DMS 273 (cell line): Measurements from ENCODE around the gene GNAZ.
"Not testable (repeated sequence)": the region's sequence is repeated elsewhere in the genome, so short reads cannot be mapped to it uniquely, and the experiment has no call there.

ENCODE experiments used
- DNase-seq: peaks from one replicate; lab custom pipeline; 2025; ENCODE audit not compliant: unreplicated experiment; lab: John Stamatoyannopoulos, UW

Gene GNAZ

DNA sequence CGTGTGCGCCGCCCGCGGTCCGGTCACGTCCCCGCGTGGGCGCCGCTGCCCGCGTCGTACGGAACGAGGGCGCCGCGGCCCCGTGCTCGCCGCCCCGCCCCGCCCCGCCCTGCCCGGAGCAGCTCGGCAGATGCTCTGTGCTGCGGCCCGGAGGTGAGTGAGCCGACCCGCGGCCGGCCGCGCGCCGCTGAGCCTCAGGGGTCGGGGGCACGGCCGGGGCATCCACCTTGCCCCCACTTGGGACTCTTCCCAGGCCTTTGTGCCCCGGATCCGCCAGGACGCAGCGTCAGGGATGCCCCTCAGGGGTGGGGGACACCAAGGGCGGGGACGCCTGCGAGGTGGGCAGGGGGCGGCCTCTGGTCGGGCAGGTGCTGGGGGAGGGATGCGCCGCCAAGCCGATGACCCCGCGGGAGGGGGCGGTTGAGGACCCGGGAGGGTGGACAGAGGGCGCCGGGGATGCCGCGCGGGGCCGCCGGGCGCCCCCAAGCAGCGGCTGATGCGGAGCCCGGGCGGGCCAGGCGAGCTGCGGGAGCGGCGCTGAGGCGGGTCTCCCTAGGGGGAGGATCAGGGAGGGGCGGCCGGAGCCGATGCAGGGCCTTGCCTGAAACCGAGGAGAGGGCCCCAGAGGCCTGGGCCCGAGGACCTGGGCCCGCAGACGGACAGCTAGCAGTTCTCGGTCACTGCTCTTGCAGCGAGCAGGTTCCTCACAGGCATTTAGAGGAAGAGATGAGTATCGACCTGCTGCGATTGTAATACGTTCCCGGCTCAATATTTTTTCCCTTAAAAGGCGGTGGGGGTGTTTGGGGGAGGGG is at the start of gene GNAZ:
Gene GNAZ (plus strand): TSS at position 102 of the 812 bp plus-strand sequence. CDS start 25,177 bp downstream, outside the sequence.
- DNase-seq = peak; percentile 67

DNA sequence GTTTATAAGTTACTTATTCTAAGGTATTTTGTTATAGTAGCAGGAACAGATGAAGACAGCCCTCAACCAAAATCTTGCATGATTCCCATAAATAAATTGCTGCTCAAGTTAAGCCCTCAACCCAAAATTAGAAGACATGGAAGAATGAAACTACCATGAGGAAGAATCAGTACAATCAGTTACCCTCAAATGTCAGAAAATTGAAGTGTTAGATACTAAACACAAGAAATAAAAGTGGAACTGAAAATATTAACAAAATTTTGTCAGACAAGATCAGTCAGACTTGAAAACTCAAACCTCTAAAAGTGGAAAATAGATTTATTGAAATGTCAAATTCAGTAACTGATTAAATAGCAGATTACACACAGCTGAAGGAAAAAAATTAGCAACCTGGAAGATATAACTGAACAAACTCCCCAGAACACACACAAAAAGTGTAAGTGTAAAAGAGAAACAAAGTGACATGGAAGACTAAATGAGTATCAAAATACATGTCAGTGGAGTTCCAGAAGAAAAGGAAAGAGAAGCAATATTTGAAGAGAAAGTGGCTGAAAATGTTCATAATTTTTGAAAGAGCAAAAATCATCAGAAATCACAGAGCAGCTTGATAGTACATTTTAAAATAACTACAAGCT is 49.5 kb upstream of the GNAZ start:
- DNase-seq = no peak

DNA sequence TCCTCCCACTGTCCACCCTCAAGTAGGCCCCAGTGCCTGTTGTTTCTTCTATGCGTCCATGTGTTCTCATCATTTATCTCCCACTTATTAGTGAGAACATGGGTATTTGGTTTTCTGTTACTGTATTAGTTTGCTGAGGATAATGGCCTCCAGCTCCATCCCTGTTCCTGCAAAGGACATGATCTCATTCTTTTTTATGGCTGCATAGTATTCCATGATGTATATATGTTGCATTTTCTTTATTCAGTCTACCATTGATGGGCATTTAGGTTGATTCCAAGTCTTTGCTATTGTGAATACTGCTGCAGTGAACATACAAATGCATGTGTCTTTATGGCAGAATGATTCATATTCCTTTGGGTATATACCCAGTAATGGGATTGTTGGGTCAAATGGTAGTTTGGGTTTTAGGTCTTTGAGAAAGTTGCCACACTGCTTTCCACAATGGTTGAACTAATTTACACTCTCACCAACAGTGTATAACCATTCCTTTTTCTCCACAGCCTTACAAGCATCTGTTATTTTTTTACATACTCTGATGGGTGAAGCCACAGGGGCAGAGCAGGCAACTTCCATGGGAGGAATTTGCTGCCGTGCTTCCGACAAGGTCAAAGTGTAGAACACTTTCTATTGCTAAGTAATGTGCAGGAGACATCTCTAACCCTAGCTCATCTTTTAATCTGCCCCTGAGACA is 48.5 kb upstream of the GNAZ start:
- DNase-seq = not testable (repeated sequence)

DNA sequence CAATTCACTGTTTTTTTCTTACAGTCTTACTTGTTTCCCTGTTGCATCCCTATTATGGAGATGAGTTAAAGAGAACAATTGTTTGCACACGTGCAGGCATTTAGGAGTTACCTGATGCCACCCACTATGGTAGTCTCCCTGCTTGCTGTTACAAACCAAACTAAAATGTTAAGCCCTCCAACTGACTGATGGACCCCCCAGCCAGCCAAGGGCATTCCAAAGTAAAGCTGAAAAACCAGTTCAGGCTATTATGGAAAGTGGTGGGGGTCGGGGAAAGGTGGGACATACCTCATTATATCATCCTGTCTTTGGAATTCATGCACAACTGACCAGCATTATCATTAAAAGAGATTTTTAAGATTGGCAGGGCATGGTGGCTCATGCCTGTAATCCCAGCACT is 47.0 kb upstream of the GNAZ start:
- no peak for DNase-seq

GRCh38 chr22:23026777-23027176 is 43.5 kb upstream of the GNAZ start:
- DNase-seq = no peak

DNA sequence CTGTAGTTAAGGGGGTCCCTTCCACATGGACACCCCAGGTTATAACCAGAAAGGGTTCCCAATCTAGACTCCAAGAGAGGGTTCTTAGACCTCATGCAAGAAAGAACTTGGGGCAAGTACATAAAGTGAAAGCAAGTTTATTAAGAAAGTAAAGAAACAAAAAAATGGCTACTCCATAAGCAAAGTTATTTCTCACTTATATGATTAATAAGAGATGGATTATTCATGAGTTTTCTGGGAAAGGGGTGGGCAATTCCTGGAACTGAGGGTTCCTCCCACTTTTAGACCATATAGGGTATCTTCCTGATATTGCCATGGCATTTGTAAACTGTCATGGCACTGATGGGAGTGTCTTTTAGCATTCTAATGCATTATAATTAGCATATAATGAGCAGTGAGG is 42.5 kb upstream of the GNAZ start:
- DNase-seq = not testable (repeated sequence)

- DNase-seq = no peak
These were observed 40.6 kb upstream of the GNAZ start for GRCh38 chr22:23029521-23030228.

- no peak for DNase-seq
These were observed 38.9 kb upstream of the GNAZ start for GRCh38 chr22:23031381-23031780.

GRCh38 chr22:23031786-23032185 is 38.5 kb upstream of the GNAZ start:
- no peak for DNase-seq

DNA sequence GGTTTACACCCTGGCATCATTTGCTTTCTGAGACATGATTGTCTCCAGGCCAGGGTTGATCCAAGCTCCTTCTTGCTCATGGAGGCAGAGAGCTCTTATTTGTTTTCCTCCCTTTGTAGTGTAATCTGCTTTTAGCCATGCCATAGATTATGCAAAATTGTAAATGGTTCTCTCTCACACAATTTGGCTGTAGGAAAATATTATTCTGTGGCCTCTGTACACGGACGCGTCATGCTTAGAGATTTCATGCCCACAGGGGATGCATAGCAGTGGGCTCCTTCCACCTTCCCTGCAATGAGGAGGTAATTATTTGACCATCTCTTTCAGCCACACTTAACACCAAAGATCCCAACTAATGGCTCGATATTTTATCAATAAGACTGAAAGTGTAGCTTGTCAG is 37.7 kb upstream of the GNAZ start:
- DNase-seq = no peak

- DNase-seq = peak; percentile 68
These were observed 37.0 kb upstream of the GNAZ start for GRCh38 chr22:23033116-23033905.

GRCh38 chr22:23034621-23035556 is 35.4 kb upstream of the GNAZ start:
- peak; percentile 42 for DNase-seq

DNA sequence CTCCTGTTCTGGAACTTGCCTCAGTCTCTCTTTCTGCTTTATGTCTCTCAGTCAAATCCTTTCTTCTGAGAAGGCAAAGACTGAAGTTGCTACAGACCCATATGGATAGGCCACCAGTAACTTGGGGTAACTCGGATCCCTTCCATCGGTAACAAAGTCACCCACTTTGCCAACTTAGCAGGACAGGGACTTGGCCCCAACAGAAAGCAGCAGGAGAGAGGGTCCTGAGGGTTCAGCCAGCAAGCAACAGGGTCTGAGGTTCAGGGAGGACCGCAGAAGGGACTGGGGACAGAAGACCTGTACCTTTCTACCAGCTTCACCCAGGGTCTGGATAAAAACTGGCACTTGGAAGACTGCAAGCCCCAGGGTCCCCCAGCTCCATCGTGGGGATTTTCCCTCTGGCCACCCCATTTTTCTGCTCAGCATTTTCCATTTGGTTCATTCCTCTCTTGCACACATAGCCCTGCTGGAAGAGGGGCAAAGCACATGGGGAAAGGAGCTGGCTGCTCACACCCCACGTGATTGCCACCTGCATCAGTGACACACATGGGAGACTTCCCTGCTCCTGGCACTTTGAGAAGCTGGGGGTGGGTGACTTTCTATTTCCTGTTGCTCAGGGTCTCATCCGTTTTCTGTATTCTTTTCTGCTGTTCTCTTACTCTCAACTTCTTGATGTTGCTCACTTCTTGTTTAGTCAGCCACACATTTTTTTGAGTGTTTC is 34.6 kb upstream of the GNAZ start:
- no peak for DNase-seq

DNA sequence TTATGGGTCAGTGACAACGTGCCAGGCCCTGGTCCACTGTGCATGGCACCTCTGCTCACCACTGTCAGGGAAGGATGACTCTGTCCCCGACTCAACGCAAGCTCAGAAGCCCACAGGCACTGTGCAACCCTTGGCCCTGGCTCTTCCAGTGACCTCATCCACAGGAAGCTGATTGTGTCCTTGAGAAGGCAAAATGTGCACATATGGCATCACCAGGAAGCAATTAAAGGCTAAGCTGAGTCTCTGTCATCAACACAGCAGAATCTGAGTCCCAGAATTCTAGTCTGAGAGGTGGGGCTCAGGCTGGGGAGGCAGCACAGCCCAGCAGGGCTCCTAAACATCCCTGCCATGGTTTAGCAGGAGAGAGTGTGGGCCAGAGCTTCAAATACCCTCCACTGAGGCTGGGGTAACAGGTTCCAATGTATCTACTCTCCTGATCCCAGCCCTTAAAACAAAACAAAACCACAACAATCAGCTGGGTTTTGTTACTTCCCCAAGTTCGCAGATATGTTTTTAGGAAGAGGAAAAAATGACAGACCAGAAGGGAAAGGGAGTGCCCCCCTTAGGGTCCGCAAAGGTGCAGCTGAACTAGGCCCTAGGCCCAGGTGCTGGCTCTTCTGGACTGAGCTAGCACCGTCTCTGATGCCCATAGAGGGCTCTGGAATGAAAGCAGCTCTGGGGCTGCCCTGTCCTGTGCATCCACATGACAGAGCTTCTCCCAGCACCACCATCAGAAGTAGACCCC is 33.5 kb upstream of the GNAZ start:
- peak; percentile 83 for DNase-seq

GRCh38 chr22:23037429-23038333 is 32.6 kb upstream of the GNAZ start:
- DNase-seq = no peak

- DNase-seq = no peak
These were observed 32.0 kb upstream of the GNAZ start for GRCh38 chr22:23038334-23038642.

DNA sequence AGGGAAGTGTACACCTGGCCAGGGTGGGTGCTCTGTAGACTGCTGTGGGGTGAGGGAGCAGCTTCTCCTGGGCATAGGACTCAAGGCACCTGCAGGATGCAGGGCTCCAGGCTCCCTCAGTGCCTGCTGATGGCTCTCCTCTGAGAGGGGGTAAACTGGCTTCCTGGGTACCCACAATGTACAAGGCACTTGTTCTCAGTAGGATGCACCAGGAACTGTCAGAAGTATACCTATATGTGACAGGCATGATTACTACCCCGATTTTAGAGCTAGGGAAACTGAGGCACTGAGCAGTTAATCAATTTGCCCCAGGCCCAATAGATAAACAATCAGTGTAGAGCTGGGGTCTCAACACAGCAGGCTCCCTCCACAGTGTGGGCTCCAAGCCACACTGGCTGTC is 31.4 kb upstream of the GNAZ start:
- no peak for DNase-seq
